ENCODE measurements around the gene TPP1.

DNA sequence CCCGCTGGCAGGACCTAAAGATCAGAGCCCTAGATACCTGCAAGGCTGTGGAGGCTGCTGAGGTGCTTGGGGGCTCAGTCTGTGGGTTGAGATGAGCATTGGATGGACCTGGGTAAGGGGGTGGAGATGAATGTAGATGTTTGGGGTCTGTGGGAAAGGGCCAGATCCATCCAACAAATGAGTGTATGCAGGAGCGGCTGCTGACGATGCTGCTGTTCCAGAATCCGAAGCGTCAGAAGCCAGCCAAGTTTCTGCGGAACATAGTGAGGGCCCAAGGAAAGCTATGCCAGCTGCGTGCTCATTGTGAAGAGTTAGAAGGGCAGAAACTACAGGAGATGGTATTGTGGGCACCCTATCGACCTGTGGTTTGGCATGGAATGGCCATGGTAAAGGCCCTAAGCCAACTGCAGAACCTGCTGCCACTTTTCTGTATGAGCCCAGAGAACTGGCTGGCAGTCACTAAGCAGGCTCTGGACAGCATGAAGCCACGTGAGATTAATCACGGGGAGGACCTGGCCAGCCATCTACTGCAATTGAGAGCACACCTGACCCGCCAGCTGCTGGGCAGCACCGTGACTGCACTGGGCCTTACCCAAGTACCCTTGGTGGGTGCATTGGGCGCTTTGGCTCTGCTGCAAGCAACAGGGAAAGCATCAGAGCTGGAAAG, 52.4 kb downstream of the TPP1 start:
- TF ChIP-seq POLR2AphosphoS5 (IDR thresholded peaks at IDR 0.05) = no peak
- no peak for TF ChIP-seq CTCF (IDR thresholded peaks at IDR 0.05)

Measured in upper lobe of left lung (tissue), 4 donors.